GM12865 (cell line): Measurements from ENCODE around the gene ST3GAL4.

Source experiments
- DNase-seq: peaks from one replicate; pipeline ENCODE4 v3.0.0; 2010; ENCODE audit warnings: low read depth
- H3K4me3 ChIP-seq: 2 replicates; pipeline ENCODE4 v1.5.1; 2011; ENCODE audit warnings: mild to moderate bottlenecking, low read depth, low read length, control low read depth
- CTCF ChIP-seq: IDR thresholded peaks from 2 replicates; pipeline ENCODE4 v1.5.1; 2011; ENCODE audit warnings: low read length, control low read depth, low read depth, inconsistent platforms; ENCODE audit not compliant: insufficient read depth; ENCODE audit errors: missing control alignments

Gene ST3GAL4

GRCh38 chr11:126433989-126434949 is 78.8 kb downstream of the ST3GAL4 start:
- H3K4me3 ChIP-seq: no peak overlapping the region
- no peak for DNase-seq
- no peak for TF ChIP-seq CTCF

GRCh38 chr11:126434950-126435335 is 79.5 kb downstream of the ST3GAL4 start:
- DNase-seq: no peak
- TF ChIP-seq CTCF: no peak
- H3K4me3 ChIP-seq: no peak overlapping the region

GRCh38 chr11:126436209-126436755 is 80.8 kb downstream of the ST3GAL4 start:
- DNase-seq: no peak
- no peak for TF ChIP-seq CTCF

GRCh38 chr11:126437731-126438130 is 82.2 kb downstream of the ST3GAL4 start:
- no peak for DNase-seq
- no peak overlapping the region for H3K4me3 ChIP-seq
- no peak for TF ChIP-seq CTCF

More at GRCh38 chr11:126436209-126436755, 80.8 kb downstream of the ST3GAL4 start:
- no peak overlapping the region for H3K4me3 ChIP-seq

- TF ChIP-seq CTCF: no peak
Observed at GRCh38 chr11:126438272-126438671, 82.8 kb downstream of the ST3GAL4 start.

GRCh38 chr11:126438691-126439090 is 83.2 kb downstream of the ST3GAL4 start:
- no peak for DNase-seq
- no peak overlapping the region for H3K4me3 ChIP-seq
- TF ChIP-seq CTCF: no peak

More at GRCh38 chr11:126438272-126438671, 82.8 kb downstream of the ST3GAL4 start:
- H3K4me3 ChIP-seq: no peak overlapping the region
- no peak for DNase-seq

GRCh38 chr11:126440276-126440675 is 84.8 kb downstream of the ST3GAL4 start:
- no peak overlapping the region for H3K4me3 ChIP-seq
- no peak for TF ChIP-seq CTCF
- DNase-seq: no peak
